Subcutaneous adipose tissue (tissue), 4 donors: ENCODE results near the gene PCDH9. TPM values are rescaled to one million over a fixed set of nuclear protein-coding genes. Genes with fewer than 3 reads are reported as not detected.

Experiments
- total RNA-seq, 4 donors: library from RNA; depleted of rRNA; stranded (reverse); fragments of >200 nt; gene quantifications; one replicate each; pipeline ENCODE4 v1.1.0, GENCODE V29; 2016
- TF ChIP-seq, protein P1 (sequence below): fragments of 450-650 bp; IDR thresholded peaks from one replicate; pipeline ENCODE4 v1.5.1; 2016; ENCODE audit warnings: low read depth, mild to moderate bottlenecking, control low read depth, antibody characterized with exemption, moderate library complexity

The PCDH9 gene
- total RNA-seq, 4 donors from 2014 or later = 9.0 to 28.4 (median 12.0) TPM

DNA sequence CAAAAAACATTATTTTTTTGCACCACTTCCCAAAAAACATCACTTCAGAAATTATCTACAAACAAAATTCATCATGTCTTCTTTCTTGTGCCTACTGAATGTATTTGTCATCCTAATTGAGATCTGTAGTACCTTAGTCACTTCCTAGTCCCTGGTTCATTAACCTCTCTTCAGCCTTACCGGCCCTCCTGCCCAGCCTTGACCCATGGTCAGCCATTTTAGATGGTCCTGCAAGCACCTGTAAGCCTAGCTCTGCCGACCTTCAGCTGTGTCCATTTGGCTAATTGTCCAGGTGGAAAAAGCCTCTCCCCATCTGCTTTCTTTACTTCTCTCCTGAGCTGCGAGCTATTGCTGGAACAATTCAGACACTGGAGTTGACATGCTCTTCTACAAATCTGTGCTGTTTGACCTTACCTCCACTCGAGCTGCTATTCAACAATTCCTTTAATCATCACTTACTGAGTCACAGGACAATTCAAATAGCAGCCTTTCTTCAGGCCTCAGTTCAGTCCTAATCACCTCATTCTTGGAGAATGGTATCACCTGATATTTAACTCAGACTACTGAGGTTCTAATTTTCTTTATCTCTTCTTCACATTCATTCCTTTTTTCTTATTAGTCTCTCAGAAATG is 882.5 kb downstream of the PCDH9 start:
- TF ChIP-seq, protein P1, sequence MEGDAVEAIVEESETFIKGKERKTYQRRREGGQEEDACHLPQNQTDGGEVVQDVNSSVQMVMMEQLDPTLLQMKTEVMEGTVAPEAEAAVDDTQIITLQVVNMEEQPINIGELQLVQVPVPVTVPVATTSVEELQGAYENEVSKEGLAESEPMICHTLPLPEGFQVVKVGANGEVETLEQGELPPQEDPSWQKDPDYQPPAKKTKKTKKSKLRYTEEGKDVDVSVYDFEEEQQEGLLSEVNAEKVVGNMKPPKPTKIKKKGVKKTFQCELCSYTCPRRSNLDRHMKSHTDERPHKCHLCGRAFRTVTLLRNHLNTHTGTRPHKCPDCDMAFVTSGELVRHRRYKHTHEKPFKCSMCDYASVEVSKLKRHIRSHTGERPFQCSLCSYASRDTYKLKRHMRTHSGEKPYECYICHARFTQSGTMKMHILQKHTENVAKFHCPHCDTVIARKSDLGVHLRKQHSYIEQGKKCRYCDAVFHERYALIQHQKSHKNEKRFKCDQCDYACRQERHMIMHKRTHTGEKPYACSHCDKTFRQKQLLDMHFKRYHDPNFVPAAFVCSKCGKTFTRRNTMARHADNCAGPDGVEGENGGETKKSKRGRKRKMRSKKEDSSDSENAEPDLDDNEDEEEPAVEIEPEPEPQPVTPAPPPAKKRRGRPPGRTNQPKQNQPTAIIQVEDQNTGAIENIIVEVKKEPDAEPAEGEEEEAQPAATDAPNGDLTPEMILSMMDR = no peak

DNA sequence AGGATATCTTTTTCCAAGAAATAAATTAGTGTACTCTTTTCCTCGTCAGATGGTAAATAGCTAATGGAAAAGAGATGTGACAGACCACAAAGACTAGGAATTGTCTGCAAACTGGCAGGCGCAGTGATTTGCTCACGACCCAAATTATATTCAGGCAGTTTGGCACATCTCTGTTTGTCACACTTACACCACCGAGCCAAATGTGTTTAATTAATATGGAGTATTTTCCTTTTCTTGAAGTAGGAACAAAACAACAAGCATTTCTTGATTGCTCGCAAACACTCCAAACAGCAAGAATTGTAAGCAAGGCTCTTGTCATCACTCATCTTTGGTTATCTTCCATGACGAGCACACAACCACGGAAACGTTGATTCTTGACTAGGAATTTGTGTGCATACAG is 884.2 kb downstream of the PCDH9 start:
- TF ChIP-seq, protein P1 = no peak

DNA sequence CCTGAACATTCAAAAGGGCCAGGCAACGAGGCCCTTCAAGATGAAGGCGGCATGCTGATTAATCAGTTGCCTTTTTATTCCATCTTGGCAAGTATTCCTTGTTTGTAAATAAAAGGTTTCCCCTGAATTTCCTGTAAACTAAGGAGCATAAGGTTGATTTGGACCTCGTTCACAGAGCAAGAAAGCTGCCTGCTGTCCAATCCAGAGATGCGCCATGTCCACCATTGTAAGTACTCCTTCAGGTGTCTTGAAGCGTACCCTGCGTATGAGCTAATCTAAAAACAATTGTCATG is 884.7 kb downstream of the PCDH9 start:
- TF ChIP-seq, protein P1 = no peak

DNA sequence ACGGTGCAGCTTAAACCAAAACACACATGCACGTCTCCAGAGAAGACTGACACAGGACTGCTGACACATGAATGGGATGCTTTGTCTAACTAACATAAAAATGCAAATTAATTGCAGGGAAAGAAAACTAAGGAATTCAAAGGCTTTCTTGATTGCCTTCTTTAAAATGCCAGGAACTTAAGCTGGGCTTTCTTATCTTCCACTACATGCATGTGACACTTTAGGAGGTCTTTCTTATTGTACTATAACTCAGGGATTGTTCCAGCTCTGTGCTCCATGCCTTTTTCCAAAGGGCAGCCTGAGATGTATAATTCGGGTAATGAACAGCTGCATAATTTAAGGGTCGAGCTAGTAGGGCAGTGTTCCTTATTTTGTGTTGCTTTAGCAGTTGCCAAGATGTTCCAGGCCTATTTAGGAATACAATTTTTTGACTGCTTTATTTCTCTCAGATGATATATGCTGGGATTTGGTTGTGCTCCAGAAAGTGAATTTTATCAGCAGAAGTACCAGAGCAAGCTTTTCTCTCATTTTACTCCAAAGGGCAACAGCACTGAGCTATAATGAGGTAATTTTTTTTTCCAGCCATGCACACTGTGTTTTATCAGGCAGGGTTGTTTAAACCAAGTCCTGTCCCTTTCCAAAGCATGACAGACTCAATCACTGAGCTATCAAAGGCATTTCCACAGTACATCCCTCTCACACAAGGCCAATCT is 885.2 kb downstream of the PCDH9 start:
- TF ChIP-seq, protein P1 = no peak

DNA sequence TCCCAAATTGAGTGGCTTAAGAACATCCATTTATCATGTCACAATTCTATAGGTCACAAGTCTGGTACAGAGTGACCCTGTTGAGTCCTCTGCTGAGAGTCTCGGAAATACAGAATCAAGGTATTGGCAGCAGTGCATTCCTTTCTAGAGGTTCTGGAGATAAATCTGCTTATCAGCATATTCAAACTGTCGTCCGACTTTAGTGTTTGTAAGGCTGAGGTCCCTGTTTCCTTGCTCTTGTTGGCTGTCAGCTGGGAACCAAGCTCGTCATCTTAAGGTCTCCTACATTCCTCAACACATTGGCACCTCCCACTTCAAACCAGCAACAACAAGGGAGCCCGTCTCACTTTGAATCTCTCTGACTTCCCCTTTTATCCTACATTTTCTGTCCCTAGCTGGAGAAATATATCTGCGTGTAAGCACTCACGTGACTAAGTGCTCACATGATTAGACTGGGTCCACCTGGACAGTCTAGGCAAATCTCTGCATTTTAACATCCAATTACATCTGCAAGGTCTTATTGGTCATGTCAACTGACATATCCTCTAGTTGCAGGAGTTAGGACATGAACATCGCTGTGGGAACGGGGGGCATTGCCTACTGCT is 886.8 kb downstream of the PCDH9 start:
- TF ChIP-seq, protein P1 = no peak

DNA sequence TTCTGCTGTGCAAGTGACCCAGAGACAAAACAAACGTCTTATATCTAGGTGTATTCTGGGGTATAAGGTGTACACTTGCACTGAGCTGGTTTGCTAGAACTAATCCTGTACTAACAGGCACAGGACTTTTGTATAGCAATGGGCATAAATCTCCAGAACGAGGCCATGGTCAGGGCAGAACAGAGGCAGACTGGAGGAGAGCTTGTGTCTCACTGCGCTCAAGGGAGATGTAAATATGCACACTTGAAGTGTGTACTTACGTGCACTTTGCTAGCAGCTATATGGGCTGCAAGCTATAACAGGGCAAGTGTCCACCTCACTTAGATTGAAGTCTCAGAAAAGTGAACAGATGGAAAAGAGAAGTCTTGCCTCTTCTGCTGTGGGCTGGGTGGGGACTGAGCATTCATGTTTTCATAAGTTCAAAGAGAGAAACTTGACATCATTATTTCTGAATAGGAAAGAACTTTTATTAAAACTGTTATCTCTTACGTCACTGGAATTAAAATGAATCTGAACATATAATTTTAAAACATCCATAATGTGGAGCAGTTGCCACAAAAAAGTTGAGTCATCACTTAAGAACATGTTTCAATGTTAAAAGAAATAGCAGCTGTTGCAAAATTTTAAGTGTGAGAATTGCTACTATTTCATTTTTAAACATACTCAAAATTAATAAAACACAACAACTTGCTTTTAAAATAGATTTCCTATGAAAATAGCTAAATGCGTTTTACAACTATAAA is 888.3 kb downstream of the PCDH9 start:
- TF ChIP-seq, protein P1 = no peak

DNA sequence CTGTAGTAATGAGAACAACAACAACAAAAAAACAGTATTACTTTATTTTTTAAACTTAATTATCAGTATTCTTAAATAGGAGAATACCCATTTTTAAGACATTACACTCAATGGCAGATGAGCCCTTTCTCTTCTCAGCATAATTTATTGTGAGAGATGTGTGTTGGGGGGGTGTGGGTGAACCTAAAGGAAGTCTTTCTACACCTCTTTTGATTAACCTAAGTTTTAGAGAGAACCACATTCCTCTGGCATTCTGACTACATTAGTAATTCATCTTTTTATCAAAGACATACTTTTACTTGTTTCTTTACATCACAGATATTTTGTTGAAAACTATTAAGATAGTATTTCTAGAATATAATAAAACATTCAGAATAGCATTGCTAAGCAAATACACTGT is 890.9 kb downstream of the PCDH9 start:
- TF ChIP-seq, protein P1 = no peak
